Measurements from ENCODE around the gene WNT10A. TPM values are rescaled to one million over a fixed set of nuclear protein-coding genes. Genes with fewer than 3 reads are reported as not detected.

The WNT10A gene
- total RNA-seq, 6 experiments from 2014 or later = not detected

DNA sequence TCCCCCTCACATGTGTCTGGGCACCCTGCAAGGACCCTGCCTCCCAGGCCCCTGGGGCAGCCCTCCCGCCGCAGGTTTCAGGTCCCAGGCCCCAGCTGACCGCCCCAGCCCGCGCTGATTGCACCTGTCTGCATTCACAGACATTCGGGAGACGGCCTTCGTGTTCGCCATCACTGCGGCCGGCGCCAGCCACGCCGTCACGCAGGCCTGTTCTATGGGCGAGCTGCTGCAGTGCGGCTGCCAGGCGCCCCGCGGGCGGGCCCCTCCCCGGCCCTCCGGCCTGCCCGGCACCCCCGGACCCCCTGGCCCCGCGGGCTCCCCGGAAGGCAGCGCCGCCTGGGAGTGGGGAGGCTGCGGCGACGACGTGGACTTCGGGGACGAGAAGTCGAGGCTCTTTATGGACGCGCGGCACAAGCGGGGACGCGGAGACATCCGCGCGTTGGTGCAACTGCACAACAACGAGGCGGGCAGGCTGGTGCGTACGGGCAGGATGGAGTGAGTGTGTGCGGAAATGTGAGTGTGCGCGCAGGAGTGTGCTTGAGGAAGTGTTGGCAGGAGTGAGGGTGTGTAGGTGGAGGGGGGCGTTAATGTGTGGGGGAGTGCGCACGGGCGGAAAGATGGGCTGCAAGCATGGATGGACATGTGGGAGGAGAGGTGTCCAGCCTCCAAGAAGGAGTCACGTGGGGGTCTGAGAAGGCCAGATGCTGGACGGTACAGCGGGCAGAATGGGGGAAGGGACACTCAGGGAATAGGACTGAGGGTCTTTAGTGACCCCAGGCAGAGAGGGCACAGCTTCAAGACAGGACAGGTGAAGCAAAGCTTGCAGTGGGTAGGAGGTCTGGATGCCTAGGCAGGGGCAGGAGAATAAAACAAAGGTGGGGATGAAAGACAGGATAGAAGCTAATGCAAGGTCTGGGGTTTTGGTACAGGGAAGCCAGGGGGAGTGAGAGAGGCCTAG is 9.0 kb upstream of the WNT10A start:
- H3K4me3 Mint-ChIP-seq = no peak overlapping the region
- no peak for TF ChIP-seq CTCF (IDR thresholded peaks at IDR 0.05)
- no peak overlapping the region for H3K27ac Mint-ChIP-seq
- no peaks in the 10 kb centered on the region for H3K9me3 Mint-ChIP-seq
- peaks cover 58% of the 10 kb centered on the region for H3K27me3 Mint-ChIP-seq (ENCODE audit: insufficient read depth)
- H3K4me1 Mint-ChIP-seq (ENCODE audit: low read depth) = no peaks in the 10 kb centered on the region
- DNase-seq = no peak
- no peaks in the 10 kb centered on the region for H3K36me3 Mint-ChIP-seq (ENCODE audit: low read depth)

- no peak overlapping the region for H3K4me3 Mint-ChIP-seq
- H3K9me3 Mint-ChIP-seq = no peaks in the 10 kb centered on the region
- no peaks in the 10 kb centered on the region for H3K36me3 Mint-ChIP-seq (ENCODE audit: low read depth)
- H3K4me1 Mint-ChIP-seq (ENCODE audit: low read depth) = no peaks in the 10 kb centered on the region
- DNase-seq = no peak
- TF ChIP-seq CTCF (IDR thresholded peaks at IDR 0.05) = no peak
- H3K27ac Mint-ChIP-seq = no peak overlapping the region
- H3K27me3 Mint-ChIP-seq (ENCODE audit: insufficient read depth) = peaks cover 50% of the 10 kb centered on the region
Measured at GRCh38 chr2:218872645-218873358, 7.8 kb upstream of the WNT10A start.

DNA sequence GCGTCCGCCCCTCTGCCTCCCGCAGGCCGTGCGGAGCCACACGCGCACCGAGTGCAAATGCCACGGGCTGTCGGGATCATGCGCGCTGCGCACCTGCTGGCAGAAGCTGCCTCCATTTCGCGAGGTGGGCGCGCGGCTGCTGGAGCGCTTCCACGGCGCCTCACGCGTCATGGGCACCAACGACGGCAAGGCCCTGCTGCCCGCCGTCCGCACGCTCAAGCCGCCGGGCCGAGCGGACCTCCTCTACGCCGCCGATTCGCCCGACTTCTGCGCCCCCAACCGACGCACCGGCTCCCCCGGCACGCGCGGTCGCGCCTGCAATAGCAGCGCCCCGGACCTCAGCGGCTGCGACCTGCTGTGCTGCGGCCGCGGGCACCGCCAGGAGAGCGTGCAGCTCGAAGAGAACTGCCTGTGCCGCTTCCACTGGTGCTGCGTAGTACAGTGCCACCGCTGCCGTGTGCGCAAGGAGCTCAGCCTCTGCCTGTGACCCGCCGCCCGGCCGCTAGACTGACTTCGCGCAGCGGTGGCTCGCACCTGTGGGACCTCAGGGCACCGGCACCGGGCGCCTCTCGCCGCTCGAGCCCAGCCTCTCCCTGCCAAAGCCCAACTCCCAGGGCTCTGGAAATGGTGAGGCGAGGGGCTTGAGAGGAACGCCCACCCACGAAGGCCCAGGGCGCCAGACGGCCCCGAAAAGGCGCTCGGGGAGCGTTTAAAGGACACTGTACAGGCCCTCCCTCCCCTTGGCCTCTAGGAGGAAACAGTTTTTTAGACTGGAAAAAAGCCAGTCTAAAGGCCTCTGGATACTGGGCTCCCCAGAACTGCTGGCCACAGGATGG is 7.1 kb upstream of the WNT10A start:
- Mint-ChIP-seq H3K27me3 (ENCODE audit: insufficient read depth) (peaks cover 49% of the 10 kb centered on the region), H3K9me3 (no peaks in the 10 kb centered on the region), H3K4me1 (ENCODE audit: low read depth) (no peaks in the 10 kb centered on the region), H3K36me3 (ENCODE audit: low read depth) (no peaks in the 10 kb centered on the region), H3K27ac (no peak overlapping the region), H3K4me3 (no peak overlapping the region)
- no peak for TF ChIP-seq CTCF (IDR thresholded peaks at IDR 0.05)
- DNase-seq = no peak

DNA sequence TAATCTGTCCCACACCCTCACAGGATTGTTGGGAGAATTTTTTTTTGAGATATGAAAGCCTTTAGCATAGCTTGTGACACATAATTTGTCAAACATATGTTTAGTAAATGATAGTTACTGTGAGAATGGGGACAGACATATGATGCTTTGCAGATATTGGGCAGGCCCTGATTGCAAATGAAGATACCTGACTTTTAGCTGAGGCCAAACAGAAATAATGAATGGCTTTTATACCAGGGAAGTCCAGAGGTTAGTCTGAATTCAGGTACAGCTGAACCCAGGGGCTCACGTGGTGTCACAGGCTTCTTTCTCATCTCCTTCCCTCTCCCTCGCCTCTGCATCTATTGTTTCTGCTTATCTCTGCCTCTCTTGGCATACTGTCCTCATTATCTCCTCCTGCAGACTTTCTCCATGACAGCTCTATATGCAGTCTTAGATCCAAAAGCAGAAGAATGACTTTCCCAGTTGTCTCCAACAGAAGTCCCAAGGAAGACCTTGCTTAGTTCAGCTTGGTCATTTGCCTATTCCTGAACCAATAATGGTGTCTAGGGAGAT is 4.9 kb upstream of the WNT10A start:
- Mint-ChIP-seq H3K9me3 (no peaks in the 10 kb centered on the region), H3K4me1 (ENCODE audit: low read depth) (no peaks in the 10 kb centered on the region), H3K4me3 (no peak overlapping the region), H3K36me3 (ENCODE audit: low read depth) (no peaks in the 10 kb centered on the region), H3K27ac (no peak overlapping the region), H3K27me3 (ENCODE audit: insufficient read depth) (peaks cover 45% of the 10 kb centered on the region)
- no peak for DNase-seq
- no peak for TF ChIP-seq CTCF (IDR thresholded peaks at IDR 0.05)

DNA sequence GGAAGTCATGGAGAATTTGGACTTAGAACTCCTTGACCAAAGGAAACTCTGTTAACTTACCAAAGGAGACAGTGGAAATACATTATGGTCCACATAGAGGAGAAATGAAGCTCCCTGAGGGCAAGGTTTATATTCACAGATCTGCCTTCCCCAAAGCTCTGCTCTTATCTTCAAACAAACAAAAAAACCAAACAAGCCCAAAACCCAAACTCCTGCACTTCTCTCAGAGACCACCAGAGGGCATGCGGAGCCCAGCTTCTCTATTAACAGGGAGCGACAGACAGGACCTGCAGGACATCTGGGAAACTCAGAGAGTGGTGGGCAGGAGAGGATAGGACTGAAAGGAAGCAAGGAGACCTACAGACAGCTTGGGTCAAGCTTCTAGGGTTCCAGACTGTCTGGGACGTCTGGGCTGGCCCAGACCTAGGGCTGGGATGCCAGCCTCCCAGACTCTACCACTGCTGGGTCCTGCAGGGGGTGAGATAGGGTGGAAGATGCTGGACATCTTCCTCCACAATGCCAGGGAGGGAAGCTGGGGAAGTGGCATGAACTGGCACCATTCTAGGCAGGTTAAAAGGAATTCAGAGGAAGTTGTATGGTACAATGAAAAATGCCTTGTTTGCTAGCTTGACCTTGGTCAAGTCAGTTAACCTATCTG is 4.0 kb upstream of the WNT10A start:
- H3K27me3 Mint-ChIP-seq (ENCODE audit: insufficient read depth) = peaks cover 50% of the 10 kb centered on the region
- peak; percentile 95 for TF ChIP-seq CTCF (IDR thresholded peaks at IDR 0.05)
- H3K9me3 Mint-ChIP-seq = no peaks in the 10 kb centered on the region
- no peaks in the 10 kb centered on the region for H3K36me3 Mint-ChIP-seq (ENCODE audit: low read depth)
- no peak overlapping the region for H3K27ac Mint-ChIP-seq
- H3K4me1 Mint-ChIP-seq (ENCODE audit: low read depth) = no peaks in the 10 kb centered on the region
- no peak overlapping the region for H3K4me3 Mint-ChIP-seq
- DNase-seq = peak; percentile 50
